GM18526 (cell line): ENCODE measurements around the gene C10orf90.

ENCODE experiments used
- POLR2A ChIP-seq: IDR thresholded peaks from 3 replicates; pipeline ENCODE4 v1.6.1; 2011; ENCODE audit not compliant: insufficient read length; ENCODE audit errors: extremely low read depth

C10orf90 gene

DNA sequence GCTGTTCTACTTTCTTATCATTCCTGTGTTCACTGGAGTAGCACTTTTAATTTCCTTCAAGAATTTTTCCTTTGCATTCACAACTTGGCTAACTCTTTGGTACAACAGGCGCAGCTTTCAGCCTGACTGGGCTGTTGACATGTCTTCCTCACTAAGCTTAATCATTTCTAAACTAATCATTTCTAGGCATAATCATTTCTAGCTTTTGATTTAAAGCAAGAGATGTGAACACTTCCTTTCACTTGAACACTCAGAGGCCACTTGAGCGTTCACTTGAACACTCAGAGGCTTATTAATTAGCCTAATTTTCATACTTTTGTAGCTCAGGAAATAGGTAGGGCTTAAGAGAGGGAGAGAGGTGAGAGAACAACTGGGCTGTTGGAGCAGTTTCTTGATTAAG, 15.9 kb downstream of the C10orf90 start:
- no peak for TF ChIP-seq POLR2A

GRCh38 chr10:126651467-126651866, 19.0 kb downstream of the C10orf90 start:
- no peak for TF ChIP-seq POLR2A

GRCh38 chr10:126650161-126650560, 20.3 kb downstream of the C10orf90 start:
- TF ChIP-seq POLR2A: no peak

GRCh38 chr10:126647116-126647515, 23.4 kb downstream of the C10orf90 start:
- TF ChIP-seq POLR2A: no peak

- TF ChIP-seq POLR2A: no peak
These were observed 24.4 kb downstream of the C10orf90 start for GRCh38 chr10:126646110-126646509.

DNA sequence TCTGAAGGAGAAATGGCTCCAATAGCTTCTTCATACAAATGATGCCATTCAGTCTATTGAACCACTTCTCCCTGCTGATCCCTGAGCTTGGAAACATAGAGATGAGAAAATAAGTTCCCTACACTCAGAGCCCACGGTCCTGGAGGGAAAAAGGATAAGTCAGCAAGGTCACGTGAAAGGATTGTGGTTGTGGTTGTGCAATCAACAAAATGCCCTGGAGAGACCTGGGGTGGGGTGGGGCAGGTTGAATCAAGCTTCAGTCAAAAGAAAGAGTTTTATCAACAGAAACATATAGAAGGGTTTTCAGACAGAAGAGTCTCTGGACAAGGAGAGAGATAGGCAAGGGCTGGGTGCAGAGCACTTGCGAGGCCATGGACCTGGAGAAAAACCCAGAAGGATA, 30.1 kb downstream of the C10orf90 start:
- TF ChIP-seq POLR2A: no peak

DNA sequence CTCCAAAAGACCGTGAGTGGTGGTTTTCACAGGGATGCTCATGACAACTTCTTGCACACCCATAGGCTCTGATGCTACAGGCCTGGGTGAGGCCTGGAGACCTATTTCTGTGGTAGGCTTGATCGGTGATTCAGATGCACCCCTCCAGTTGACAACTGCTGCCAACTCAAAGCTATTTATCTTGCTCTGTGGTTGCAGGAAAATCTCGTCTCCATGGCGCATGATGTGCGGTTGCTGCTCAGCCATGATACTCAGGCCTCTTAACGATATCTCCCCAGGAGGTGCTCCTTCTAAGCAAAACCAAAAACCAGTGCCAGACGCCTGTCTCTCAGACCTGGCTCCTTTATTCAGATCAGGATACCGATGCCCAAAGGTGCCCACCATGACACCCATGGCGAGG, 31.4 kb downstream of the C10orf90 start:
- no peak for TF ChIP-seq POLR2A

DNA sequence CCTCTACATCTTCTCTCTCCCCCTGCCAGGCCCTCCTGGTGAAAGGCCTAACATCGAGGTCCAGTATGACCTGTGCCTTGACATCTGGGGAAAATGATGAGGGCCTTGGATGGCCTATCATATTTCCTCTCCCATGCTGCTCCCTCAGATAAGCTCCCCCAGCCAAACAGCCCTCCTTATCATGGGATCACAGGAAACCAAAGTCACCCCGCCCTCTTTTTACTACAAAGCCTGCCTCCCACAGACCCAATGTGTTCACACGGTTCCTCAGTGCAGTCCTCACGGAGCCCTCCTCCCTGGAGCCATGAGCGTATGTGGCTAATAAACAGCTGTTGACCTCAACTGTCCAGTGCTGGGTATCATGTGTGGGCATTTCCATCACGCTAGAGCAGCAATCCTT, 32.0 kb downstream of the C10orf90 start:
- no peak for TF ChIP-seq POLR2A

DNA sequence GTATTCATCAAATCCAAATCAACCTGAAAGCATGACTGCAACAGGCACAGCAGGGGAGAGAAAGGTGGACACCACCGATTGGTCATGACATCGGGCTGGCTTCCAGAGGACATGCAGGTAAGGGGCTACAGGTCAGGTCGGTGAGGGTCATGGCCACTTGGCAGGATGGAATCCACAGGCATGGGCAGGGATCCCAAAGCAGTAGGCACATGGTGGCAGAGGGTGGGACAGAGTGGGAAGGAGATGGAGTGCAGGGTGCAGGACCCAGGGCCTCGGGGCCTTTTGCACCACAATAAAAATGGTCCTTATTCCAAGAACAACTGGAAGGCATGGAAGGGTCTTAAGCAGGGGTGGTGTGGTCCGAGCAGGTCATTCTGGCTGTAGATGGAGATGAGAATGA, 33.0 kb downstream of the C10orf90 start:
- no peak for TF ChIP-seq POLR2A

DNA sequence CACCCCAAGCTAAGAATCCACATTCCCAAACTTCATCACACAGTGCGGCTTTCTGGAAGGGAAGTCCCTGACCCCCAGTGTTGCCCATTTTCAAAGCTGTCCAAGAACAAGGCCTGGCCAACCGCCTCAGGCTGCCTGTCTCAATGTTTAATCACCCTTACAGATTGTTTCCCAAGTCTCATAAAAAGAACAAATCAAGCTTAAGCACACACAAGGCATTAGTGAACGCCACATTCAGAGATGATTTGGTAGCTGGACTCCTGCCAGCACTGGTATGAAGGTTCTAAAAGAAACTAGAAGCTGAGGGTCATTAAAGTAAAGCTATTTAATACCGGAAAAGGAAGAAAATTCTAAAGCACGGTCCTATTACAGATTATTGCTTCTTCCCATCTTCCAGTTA, 35.6 kb downstream of the C10orf90 start:
- TF ChIP-seq POLR2A: no peak

GRCh38 chr10:126634347-126634746, 36.1 kb downstream of the C10orf90 start:
- TF ChIP-seq POLR2A: no peak

DNA sequence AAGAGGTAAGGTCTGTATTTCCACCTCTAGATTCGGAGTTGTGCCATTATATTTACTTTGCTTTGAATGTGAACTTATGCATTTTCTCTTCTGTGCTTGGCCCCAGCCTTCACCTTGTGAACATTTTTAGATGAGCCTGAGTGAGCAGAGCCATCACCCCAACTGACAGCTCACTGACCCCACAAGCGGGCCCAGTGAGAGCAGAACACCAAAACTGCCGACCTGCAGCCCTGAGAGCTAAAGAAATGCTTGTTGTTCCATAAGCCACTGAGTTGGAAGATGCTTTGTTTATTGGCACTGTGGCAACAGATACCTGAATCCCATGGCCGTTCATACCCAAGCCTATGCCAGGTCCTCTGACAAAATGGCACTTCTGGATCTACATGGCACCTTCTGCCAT, 37.8 kb downstream of the C10orf90 start:
- no peak for TF ChIP-seq POLR2A

DNA sequence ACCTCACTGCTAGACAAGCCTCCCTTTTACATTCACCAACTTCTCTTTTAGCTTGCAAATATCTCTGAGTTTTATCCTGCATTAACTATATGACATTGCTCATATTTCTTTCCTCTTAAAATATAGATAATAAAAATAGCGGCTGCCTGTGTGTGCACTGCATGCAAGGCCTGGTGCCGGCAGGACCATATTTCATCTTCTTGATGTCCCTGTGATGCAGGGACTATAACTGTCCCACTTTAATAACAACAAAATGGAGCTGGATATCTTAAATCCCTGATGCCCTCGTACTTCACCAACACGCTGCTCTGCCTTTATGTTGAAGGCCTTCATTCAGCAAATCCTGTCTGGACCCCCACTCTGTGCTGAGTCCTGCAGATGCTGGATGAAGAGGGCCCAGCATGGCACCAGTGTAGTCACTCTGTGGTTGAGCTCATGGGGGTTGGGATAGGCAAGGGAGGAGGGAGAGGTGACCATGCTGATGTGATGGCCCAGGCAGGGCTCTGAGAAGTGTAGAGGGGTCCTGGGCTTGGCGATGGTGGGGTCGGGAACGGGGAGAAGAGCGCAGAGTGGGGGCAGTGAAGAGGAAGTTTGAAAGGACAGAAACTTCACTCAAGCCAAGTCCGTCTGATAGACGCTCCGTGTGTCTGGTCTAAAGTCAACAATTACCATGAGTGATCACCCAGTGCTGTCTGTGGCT, 40.4 kb downstream of the C10orf90 start:
- no peak for TF ChIP-seq POLR2A

- TF ChIP-seq POLR2A: no peak
These were observed 41.7 kb downstream of the C10orf90 start for GRCh38 chr10:126628746-126629145.

DNA sequence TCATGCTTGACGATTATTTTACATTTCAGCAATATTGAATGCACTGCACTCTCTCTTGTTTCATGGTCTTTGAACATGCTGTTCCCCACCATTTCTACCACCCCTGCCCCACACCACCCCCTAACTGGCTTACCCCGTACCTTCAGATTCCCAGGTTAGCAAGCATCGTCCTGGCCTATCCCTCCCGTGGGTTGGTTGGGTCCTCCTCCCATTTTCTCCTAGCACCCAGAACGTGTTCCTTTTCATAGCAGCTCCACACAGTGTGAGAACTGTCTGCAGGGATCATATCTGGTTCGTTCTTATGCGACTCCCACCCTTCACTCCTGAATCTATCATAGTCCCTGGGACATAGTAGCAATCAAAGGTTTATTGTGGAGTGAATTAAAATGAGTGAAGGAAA, 48.6 kb downstream of the C10orf90 start:
- no peak for TF ChIP-seq POLR2A

GRCh38 chr10:126618466-126618865, 52.0 kb downstream of the C10orf90 start:
- TF ChIP-seq POLR2A: no peak

GRCh38 chr10:126617733-126618132, 52.8 kb downstream of the C10orf90 start:
- no peak for TF ChIP-seq POLR2A
